Lower lobe of right lung (tissue), 2 donors: ENCODE measurements around the gene GNAI1. TPM values are rescaled to one million over a fixed set of nuclear protein-coding genes. Genes with fewer than 3 reads are reported as not detected.

Experiments
- ATAC-seq, 2 donors: fragments of 200-7000 bp; cut with Tn5 transposase; one replicate each; pipeline ENCODE4 v1.9.1; 2020 to 2022; ENCODE audit warnings: mild to moderate bottlenecking in 2 of 2, moderate library complexity in 2 of 2
- DNase-seq: peaks from one replicate; pipeline ENCODE4 v3.0.0-alpha.2; 2020
- H3K27ac ChIP-seq: fragments of 200-600 bp; one replicate; pipeline ENCODE4 v1.8.0; 2022
- H3K27me3 ChIP-seq: fragments of 200-600 bp; one replicate; pipeline ENCODE4 v1.8.0; 2022; ENCODE audit warnings: low read depth
- H3K36me3 ChIP-seq: fragments of 200-600 bp; one replicate; pipeline ENCODE4 v1.8.0; 2022; ENCODE audit warnings: mild to moderate bottlenecking
- H3K4me1 ChIP-seq: fragments of 200-600 bp; one replicate; pipeline ENCODE4 v1.8.0; 2022
- H3K4me3 ChIP-seq: fragments of 200-600 bp; one replicate; pipeline ENCODE4 v1.8.0; 2022; ENCODE audit warnings: mild to moderate bottlenecking
- H3K9me3 ChIP-seq: fragments of 200-600 bp; one replicate; pipeline ENCODE4 v1.8.0; 2022
- CTCF ChIP-seq: fragments of 200-600 bp; IDR thresholded peaks from one replicate; pipeline ENCODE4 v1.8.0; 2022; ENCODE audit warnings: antibody characterized with exemption, mild to moderate bottlenecking
- intact Hi-C: fragments of 100-400 bp; cut with DNase I; formaldehyde crosslinking; loops from one replicate; pipeline ENCODE4 v1.11.0; 2022
- total RNA-seq: library from RNA; stranded (reverse); fragmentation: NEBNext Ultra II Directional; extraction: Animal tissue kit (Norgen Biotek cat#: 25700); gene quantifications from one replicate; pipeline ENCODE4 v1.2.1, GENCODE V29; 2021
- donor health status: DM: no; HTN: yes; CAD: no; lungs with severe emphysema.

The GNAI1 gene
- total RNA-seq, 1 donor from 2014 or later, result 32.1 TPM

GRCh38 chr7:80232979-80233724 lies 98.5 kb downstream of the GNAI1 start:
- H3K4me3 ChIP-seq, result no peak overlapping the region
- H3K36me3 ChIP-seq, result no peaks in the 10 kb centered on the region
- TF ChIP-seq CTCF, result no peak
- H3K27me3 ChIP-seq, result no peaks in the 10 kb centered on the region
- intact Hi-C loops, result no loop called here
- H3K4me1 ChIP-seq, result no peaks in the 10 kb centered on the region
- no peak for ATAC-seq
- H3K9me3 ChIP-seq, result no peaks in the 10 kb centered on the region
- no peak for DNase-seq
- no peak overlapping the region for H3K27ac ChIP-seq

GRCh38 chr7:80235334-80235733 lies 100.7 kb downstream of the GNAI1 start:
- ATAC-seq (no peak), DNase-seq (no peak)
- Histone ChIP-seq H3K9me3 (no peaks in the 10 kb centered on the region), H3K4me3 (no peak overlapping the region), H3K27ac (no peak overlapping the region), H3K36me3 (no peaks in the 10 kb centered on the region), H3K4me1 (no peaks in the 10 kb centered on the region), H3K27me3 (no peaks in the 10 kb centered on the region)
- no peak for TF ChIP-seq CTCF
- intact Hi-C loops, result no loop called here

GRCh38 chr7:80236681-80237080 lies 102.0 kb downstream of the GNAI1 start:
- intact Hi-C loops, result no loop called here
- Histone ChIP-seq H3K4me1 (no peaks in the 10 kb centered on the region), H3K36me3 (no peaks in the 10 kb centered on the region), H3K4me3 (no peak overlapping the region), H3K27ac (no peak overlapping the region), H3K27me3 (no peaks in the 10 kb centered on the region), H3K9me3 (no peaks in the 10 kb centered on the region)
- ATAC-seq (no peak), DNase-seq (no peak)
- TF ChIP-seq CTCF, result no peak

- no peak for TF ChIP-seq CTCF
- Histone ChIP-seq H3K4me1 (no peaks in the 10 kb centered on the region), H3K4me3 (no peak overlapping the region), H3K27me3 (no peaks in the 10 kb centered on the region), H3K36me3 (no peaks in the 10 kb centered on the region), H3K9me3 (no peaks in the 10 kb centered on the region), H3K27ac (no peak overlapping the region)
- intact Hi-C loops, result no loop called here
- DNase-seq (no peak), ATAC-seq (no peak)
These were observed 105.8 kb downstream of the GNAI1 start for GRCh38 chr7:80240265-80241025.

- TF ChIP-seq CTCF, result no peak
- intact Hi-C loops, result no loop called here
These were observed 107.0 kb downstream of the GNAI1 start for GRCh38 chr7:80241671-80242070.

More at GRCh38 chr7:80241671-80242070, 107.0 kb downstream of the GNAI1 start:
- Histone ChIP-seq H3K36me3 (no peaks in the 10 kb centered on the region), H3K9me3 (no peaks in the 10 kb centered on the region), H3K4me1 (no peaks in the 10 kb centered on the region), H3K27ac (no peak overlapping the region), H3K4me3 (no peak overlapping the region), H3K27me3 (no peaks in the 10 kb centered on the region)
- ATAC-seq, result no peak
- no peak for DNase-seq
